Measurements from ENCODE around the gene TPM2. TPM values are rescaled to one million over a fixed set of nuclear protein-coding genes. Genes with fewer than 3 reads are reported as not detected.

TPM2 gene
- total RNA-seq, 2 experiments from 2014 or later = 3.3 to 4.6 TPM

GRCh38 chr9:35727676-35728040 lies 37.9 kb upstream of the TPM2 start:
- H3K27ac Mint-ChIP-seq = no peak overlapping the region
- peaks cover 21% of the 10 kb centered on the region for H3K36me3 Mint-ChIP-seq
- no peak overlapping the region for H3K4me3 Mint-ChIP-seq
- no peaks in the 10 kb centered on the region for H3K9me3 Mint-ChIP-seq
- H3K4me1 Mint-ChIP-seq = peaks cover 12% of the 10 kb centered on the region
- no peaks in the 10 kb centered on the region for H3K27me3 Mint-ChIP-seq
- no peak for DNase-seq

GRCh38 chr9:35726931-35727330 lies 37.2 kb upstream of the TPM2 start:
- Mint-ChIP-seq H3K27ac (peak overlapping the region; percentile 57), H3K4me3 (peak overlapping the region; percentile 42), H3K27me3 (no peaks in the 10 kb centered on the region)

GRCh38 chr9:35725362-35725761 lies 35.6 kb upstream of the TPM2 start:
- DNase-seq = no peak
- no peaks in the 10 kb centered on the region for H3K27me3 Mint-ChIP-seq
- no peaks in the 10 kb centered on the region for H3K9me3 Mint-ChIP-seq
- peaks cover 8% of the 10 kb centered on the region for H3K4me1 Mint-ChIP-seq
- no peak overlapping the region for H3K27ac Mint-ChIP-seq
- H3K36me3 Mint-ChIP-seq = peaks cover 24% of the 10 kb centered on the region
- no peak overlapping the region for H3K4me3 Mint-ChIP-seq

More at GRCh38 chr9:35726931-35727330, 37.2 kb upstream of the TPM2 start:
- H3K9me3 Mint-ChIP-seq = no peaks in the 10 kb centered on the region
- H3K36me3 Mint-ChIP-seq = peaks cover 21% of the 10 kb centered on the region
- DNase-seq = no peak
- H3K4me1 Mint-ChIP-seq = peaks cover 12% of the 10 kb centered on the region

GRCh38 chr9:35723908-35724307 lies 34.2 kb upstream of the TPM2 start:
- no peak for DNase-seq
- H3K9me3 Mint-ChIP-seq = no peaks in the 10 kb centered on the region
- peaks cover 8% of the 10 kb centered on the region for H3K4me1 Mint-ChIP-seq
- H3K36me3 Mint-ChIP-seq = peaks cover 27% of the 10 kb centered on the region
- H3K27me3 Mint-ChIP-seq = no peaks in the 10 kb centered on the region
- H3K4me3 Mint-ChIP-seq = no peak overlapping the region
- H3K27ac Mint-ChIP-seq = no peak overlapping the region

GRCh38 chr9:35723426-35723825 lies 33.7 kb upstream of the TPM2 start:
- no peaks in the 10 kb centered on the region for H3K27me3 Mint-ChIP-seq
- peaks cover 8% of the 10 kb centered on the region for H3K4me1 Mint-ChIP-seq
- no peak overlapping the region for H3K27ac Mint-ChIP-seq
- no peak overlapping the region for H3K4me3 Mint-ChIP-seq
- H3K9me3 Mint-ChIP-seq = no peaks in the 10 kb centered on the region
- peaks cover 28% of the 10 kb centered on the region for H3K36me3 Mint-ChIP-seq
- no peak for DNase-seq

DNA sequence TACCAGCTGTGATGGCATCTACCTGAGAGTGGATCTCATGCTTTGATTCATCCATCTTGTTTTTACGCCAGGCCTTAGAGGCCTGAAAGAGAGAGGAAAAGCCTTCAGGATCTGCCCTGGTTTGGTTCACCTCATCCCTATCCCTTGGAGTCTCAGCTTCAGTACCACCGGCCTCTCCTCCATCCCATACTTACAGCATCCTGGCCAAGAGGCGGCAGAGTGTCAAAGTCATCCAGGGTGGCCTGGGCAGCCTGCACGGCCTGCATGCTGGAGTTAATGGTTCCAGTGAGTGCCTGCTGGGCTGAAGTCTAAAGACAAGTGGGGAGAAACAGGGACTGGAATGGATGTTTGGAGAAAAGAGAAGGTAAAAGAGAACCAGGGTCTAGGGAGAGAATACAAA lies 29.8 kb upstream of the TPM2 start:
- Mint-ChIP-seq H3K27me3 (no peaks in the 10 kb centered on the region), H3K9me3 (no peaks in the 10 kb centered on the region), H3K4me3 (no peak overlapping the region), H3K27ac (no peak overlapping the region), H3K4me1 (no peaks in the 10 kb centered on the region), H3K36me3 (peaks cover 27% of the 10 kb centered on the region)
- DNase-seq = no peak

GRCh38 chr9:35718721-35719511 lies 29.2 kb upstream of the TPM2 start:
- no peaks in the 10 kb centered on the region for H3K27me3 Mint-ChIP-seq
- no peaks in the 10 kb centered on the region for H3K9me3 Mint-ChIP-seq
- DNase-seq = no peak
- H3K36me3 Mint-ChIP-seq = peaks cover 22% of the 10 kb centered on the region
- H3K4me1 Mint-ChIP-seq = no peaks in the 10 kb centered on the region
- no peak overlapping the region for H3K27ac Mint-ChIP-seq
- no peak overlapping the region for H3K4me3 Mint-ChIP-seq

DNA sequence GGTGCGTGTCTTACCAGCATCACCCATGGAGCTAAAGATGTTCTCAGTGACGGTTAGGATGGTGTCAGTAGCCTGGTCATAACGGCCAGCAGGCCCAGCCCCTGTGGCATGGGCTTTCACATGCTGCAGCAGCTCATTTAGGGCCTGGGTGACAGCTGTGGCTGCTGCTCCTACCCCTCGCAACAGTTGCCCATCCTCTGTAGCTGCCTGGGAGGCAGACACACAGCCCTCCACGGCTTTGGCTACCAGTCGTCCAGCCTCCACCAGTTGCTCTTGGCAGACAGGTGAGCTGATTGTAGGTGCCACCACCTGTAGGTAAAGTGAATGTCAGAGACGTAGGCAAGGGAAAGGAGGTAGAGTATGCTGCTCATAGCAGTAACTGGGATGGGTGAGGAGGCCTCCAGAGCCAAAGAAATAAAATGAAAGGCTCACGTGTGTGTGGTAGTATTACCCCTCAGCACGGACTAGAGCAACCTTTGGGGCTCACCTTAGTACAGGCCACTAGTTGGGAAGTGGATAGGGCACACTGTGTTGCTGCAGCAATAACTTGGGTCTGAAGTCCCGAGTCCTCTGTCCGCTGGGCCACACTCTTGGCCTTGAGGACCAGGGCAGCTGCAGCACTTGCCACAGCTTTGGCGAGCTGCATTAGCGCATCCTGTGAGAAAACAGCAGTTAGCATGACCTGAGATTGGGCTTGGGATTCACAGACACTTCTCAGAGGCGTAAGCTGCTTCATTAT lies 27.6 kb upstream of the TPM2 start:
- H3K36me3 Mint-ChIP-seq = peaks cover 18% of the 10 kb centered on the region
- no peaks in the 10 kb centered on the region for H3K27me3 Mint-ChIP-seq
- no peaks in the 10 kb centered on the region for H3K9me3 Mint-ChIP-seq
- H3K4me1 Mint-ChIP-seq = no peaks in the 10 kb centered on the region
- no peak overlapping the region for H3K27ac Mint-ChIP-seq
- H3K4me3 Mint-ChIP-seq = no peak overlapping the region
- DNase-seq = no peak

DNA sequence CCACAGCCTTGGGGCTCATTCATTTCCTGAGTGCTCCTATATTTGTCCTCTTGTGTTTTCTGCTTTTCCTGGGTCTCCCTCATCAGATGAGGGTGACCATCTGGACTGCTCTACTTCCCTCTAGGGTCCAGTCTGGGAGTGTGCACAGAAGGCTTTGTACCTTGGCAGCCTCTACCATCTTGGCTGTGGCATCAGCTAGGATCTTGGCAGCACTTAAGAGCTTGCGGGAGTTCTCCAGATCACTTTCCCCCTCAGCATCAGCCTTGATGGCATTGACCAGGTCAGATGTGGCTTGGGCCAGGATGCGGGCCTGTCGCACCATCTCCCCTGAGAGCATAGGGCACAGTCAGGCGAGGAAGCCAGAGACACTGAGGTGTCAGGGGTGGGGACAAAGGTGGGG lies 26.5 kb upstream of the TPM2 start:
- Mint-ChIP-seq H3K4me1 (no peaks in the 10 kb centered on the region), H3K9me3 (no peaks in the 10 kb centered on the region), H3K27me3 (no peaks in the 10 kb centered on the region), H3K36me3 (peaks cover 14% of the 10 kb centered on the region), H3K4me3 (no peak overlapping the region), H3K27ac (no peak overlapping the region)
- no peak for DNase-seq

GRCh38 chr9:35714579-35715252 lies 25.0 kb upstream of the TPM2 start:
- DNase-seq = no peak
- no peaks in the 10 kb centered on the region for H3K9me3 Mint-ChIP-seq
- peaks cover 22% of the 10 kb centered on the region for H3K36me3 Mint-ChIP-seq
- no peak overlapping the region for H3K4me3 Mint-ChIP-seq
- H3K27me3 Mint-ChIP-seq = no peaks in the 10 kb centered on the region
- peak overlapping the region; percentile 2 for H3K27ac Mint-ChIP-seq
- H3K4me1 Mint-ChIP-seq = no peaks in the 10 kb centered on the region

- peak overlapping the region; percentile 2 for H3K27ac Mint-ChIP-seq
- DNase-seq = no peak
- H3K27me3 Mint-ChIP-seq = no peaks in the 10 kb centered on the region
- H3K4me3 Mint-ChIP-seq = no peak overlapping the region
- H3K4me1 Mint-ChIP-seq = no peaks in the 10 kb centered on the region
- H3K9me3 Mint-ChIP-seq = no peaks in the 10 kb centered on the region
- peaks cover 24% of the 10 kb centered on the region for H3K36me3 Mint-ChIP-seq
Measured at GRCh38 chr9:35714123-35714522, 24.4 kb upstream of the TPM2 start.

GRCh38 chr9:35713578-35713977 lies 23.9 kb upstream of the TPM2 start:
- Mint-ChIP-seq H3K4me1 (no peaks in the 10 kb centered on the region), H3K27ac (no peak overlapping the region), H3K27me3 (no peaks in the 10 kb centered on the region), H3K4me3 (no peak overlapping the region), H3K36me3 (peaks cover 24% of the 10 kb centered on the region), H3K9me3 (no peaks in the 10 kb centered on the region)
- DNase-seq = no peak

- Mint-ChIP-seq H3K27ac (no peak overlapping the region), H3K36me3 (peaks cover 21% of the 10 kb centered on the region), H3K27me3 (no peaks in the 10 kb centered on the region), H3K4me1 (no peaks in the 10 kb centered on the region), H3K9me3 (no peaks in the 10 kb centered on the region), H3K4me3 (no peak overlapping the region)
- DNase-seq = no peak
Measured at GRCh38 chr9:35712762-35713400, 23.2 kb upstream of the TPM2 start.

DNA sequence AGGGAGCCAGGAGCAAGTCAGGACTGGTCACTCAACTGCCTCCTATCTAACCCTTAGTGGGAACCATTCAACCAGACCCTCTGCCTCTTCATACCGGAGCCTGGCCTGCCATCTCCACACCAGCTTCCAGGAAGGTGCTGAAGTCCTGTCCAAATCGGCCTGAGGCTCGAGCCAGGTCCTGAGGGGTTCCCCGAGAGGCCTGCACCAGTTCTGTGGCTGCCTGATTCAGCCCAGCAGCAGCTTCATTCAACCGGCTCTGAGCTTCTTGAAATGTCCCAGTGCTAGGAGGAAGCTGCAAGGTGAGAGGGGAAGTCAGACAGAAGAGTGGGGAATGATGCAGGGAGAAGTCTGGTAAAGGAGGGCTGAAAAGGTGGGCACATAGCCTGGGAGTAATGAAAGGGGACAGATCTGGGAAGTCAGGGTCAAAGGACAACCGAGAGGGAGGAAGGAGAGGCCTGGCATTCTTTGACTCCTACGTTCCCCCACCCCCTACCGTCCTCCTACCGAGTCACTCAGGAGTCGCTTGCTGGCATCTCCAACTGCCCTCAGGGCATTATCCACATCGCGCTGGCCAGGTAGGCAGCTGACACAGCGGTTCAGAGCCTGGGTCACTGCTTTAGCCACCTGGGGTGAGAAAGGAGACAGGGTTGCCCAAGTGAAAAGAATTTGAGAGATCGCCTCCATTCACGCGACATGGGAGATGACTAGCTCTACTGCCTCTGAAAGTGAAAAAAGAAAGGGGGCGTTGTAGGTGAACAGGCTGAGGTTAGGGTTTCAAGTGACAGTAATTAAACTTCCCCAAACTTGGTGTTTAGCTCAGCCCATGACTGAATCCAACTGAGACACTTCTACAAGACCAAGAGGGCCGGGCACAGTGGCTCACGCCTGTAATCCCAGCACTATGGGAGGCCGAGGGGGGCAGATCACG lies 22.0 kb upstream of the TPM2 start:
- H3K27ac Mint-ChIP-seq = no peak overlapping the region
- no peak overlapping the region for H3K4me3 Mint-ChIP-seq
- no peak for DNase-seq
- no peaks in the 10 kb centered on the region for H3K9me3 Mint-ChIP-seq
- H3K4me1 Mint-ChIP-seq = no peaks in the 10 kb centered on the region
- H3K36me3 Mint-ChIP-seq = peaks cover 30% of the 10 kb centered on the region
- no peaks in the 10 kb centered on the region for H3K27me3 Mint-ChIP-seq

Data from activated naive CD8-positive, alpha-beta T cell treated with anti-CD3 and anti-CD28 coated beads for 36 hours (primary cell).